Measurements from ENCODE around the gene HAND1.

- TF ChIP-seq GATA3 (IDR thresholded peaks at IDR 0.05; ENCODE audit: low read depth, low read length), result no peak
- TF ChIP-seq GATA2 (IDR thresholded peaks at IDR 0.05; ENCODE audit: low read depth, low read length), result no peak
Measured at GRCh38 chr5:154456540-154456939, 21.5 kb downstream of the HAND1 start.

Data from SH-SY5Y (cell line).